ENCODE data around the gene STIM1. TPM values are rescaled to one million over a fixed set of nuclear protein-coding genes. Genes with fewer than 3 reads are reported as not detected.
A peak's percentile ranks its signal among the peaks of the same experiment; 100 is the strongest.

Gene STIM1
- total RNA-seq, 1 experiment from 2014 or later = 15.2 TPM

GRCh38 chr11:3824714-3825472 lies 30.6 kb upstream of the STIM1 start:
- Histone ChIP-seq H3K23me2 (ENCODE audit: insufficient read length, low read depth, low read length, poor library complexity, severe bottlenecking) (no peaks in the 10 kb centered on the region), H3K9me3 (ENCODE audit: control insufficient read depth, low read depth, low read length) (no peaks in the 10 kb centered on the region), H3K27me3 (ENCODE audit: insufficient read depth, low read length) (no peaks in the 10 kb centered on the region), H2AK5ac (ENCODE audit: insufficient read length, low read length) (no peak overlapping the region), H2AFZ (ENCODE audit: low read length) (no peak overlapping the region), H4K8ac (replicated peaks; ENCODE audit: insufficient read length, low read depth, low read length) (no peak overlapping the region), H3K4ac (ENCODE audit: low read depth, low read length) (no peak overlapping the region), H4K20me1 (ENCODE audit: control insufficient read depth, insufficient read depth, insufficient read length) (peaks cover 3% of the 10 kb centered on the region), H3K9ac (ENCODE audit: extremely low read depth, insufficient read length, low read length) (no peak overlapping the region), H2BK5ac (ENCODE audit: insufficient read length, low read length) (no peak overlapping the region), H4K5ac (ENCODE audit: insufficient read length, low read depth, low read length) (no peak overlapping the region), H2BK12ac (ENCODE audit: insufficient read length, low read depth, low read length) (no peak overlapping the region), H3K18ac (ENCODE audit: insufficient read length, low read depth, low read length) (no peak overlapping the region), H3T11ph (ENCODE audit: low read length) (no peak overlapping the region), H3K79me2 (ENCODE audit: insufficient read depth, low read length) (no peaks in the 10 kb centered on the region), H3K56ac (ENCODE audit: insufficient read length, low read depth, low read length) (no peak overlapping the region), H2BK20ac (ENCODE audit: low read depth, low read length, poor library complexity, severe bottlenecking) (no peak overlapping the region), H2BK15ac (ENCODE audit: low read depth, low read length) (no peak overlapping the region; the same call in 1 of the 2 replicates), H3K4me2 (ENCODE audit: insufficient read depth, insufficient read length, low read length) (no peak overlapping the region), H3K14ac (ENCODE audit: insufficient read depth, low read length) (no peak overlapping the region), H4K91ac (ENCODE audit: insufficient read length, low read depth, low read length) (no peak overlapping the region), H3K4me1 (ENCODE audit: insufficient read depth, low read length) (peaks cover 13% of the 10 kb centered on the region; the same call in 1 of the 2 replicates), H2BK120ac (ENCODE audit: low read depth, low read length, poor library complexity, severe bottlenecking) (no peak overlapping the region), H3K23ac (ENCODE audit: insufficient read length, low read depth, low read length) (no peak overlapping the region), H3K27ac (ENCODE audit: insufficient read length, low read depth, low read length) (no peak overlapping the region), H3K79me1 (ENCODE audit: insufficient read depth, low read depth, low read length, poor library complexity, severe bottlenecking) (no peaks in the 10 kb centered on the region)
- peak; percentile 94 for TF ChIP-seq CTCF (conservative IDR thresholded peaks at IDR 0.05)
- Mint-ChIP-seq H3K4me3 (peak overlapping the region in 1 of 2 experiments; percentile 15; a peak in 1 of 5 replicates), H3K9me3 (no peaks in the 10 kb centered on the region), H3K27ac (peak overlapping the region in 2 of 3 experiments; percentile 27 to 48; a peak in 1 of 7 replicates), H3K27me3 (ENCODE audit: low read depth) (no peaks in the 10 kb centered on the region), H3K36me3 (ENCODE audit: insufficient read depth in 1 of 3, low read depth in 3 of 3) (peaks cover 26 to 51% (median 43%) of the 10 kb centered on the region in 3 experiments), H3K4me1 (peaks cover 42% of the 10 kb centered on the region in 2 experiments)
- WGBS (ENCODE audit: extremely low coverage, insufficient read length, low lambda C conversion rate) = no CpG with 5 or more reads among the region's 18 CpGs
- peak; percentile 92 for DNase-seq

All from H9 (cell line).